ENCODE results near the gene PRKCA.

PRKCA gene

GRCh38 chr17:66860204-66860603, 557.8 kb downstream of the PRKCA start:
- no peak for DNase-seq
